ENCODE measurements around the gene TMEM232.
A peak's percentile ranks its signal among the peaks of the same experiment; 100 is the strongest.

The TMEM232 gene

DNA sequence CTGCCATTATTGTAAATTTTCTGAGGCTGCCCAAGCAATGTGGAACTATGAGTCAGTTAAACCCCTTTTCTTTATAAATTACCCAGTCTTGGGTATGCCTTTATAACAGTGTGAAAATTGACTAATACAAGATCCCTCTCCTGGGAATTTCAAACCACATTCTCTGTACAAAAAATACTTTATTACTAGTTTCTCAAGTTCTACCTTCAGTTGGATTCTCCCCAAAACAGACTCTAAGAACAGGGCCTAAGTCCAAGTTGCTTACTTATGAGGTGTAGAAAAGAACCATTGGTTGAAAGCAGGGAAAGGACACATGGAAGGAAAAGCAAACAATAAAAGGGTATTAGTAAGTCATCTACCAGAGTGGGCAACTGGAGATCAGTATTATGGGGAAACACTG is 343.2 kb downstream of the TMEM232 start:
- no peak overlapping the region for H3K4me3 Mint-ChIP-seq
- peaks cover 35% of the 10 kb centered on the region for H3K4me1 Mint-ChIP-seq
- H3K27me3 Mint-ChIP-seq (ENCODE audit: low read depth, poor library complexity) = no peaks in the 10 kb centered on the region
- no peak for DNase-seq
- H3K9me3 Mint-ChIP-seq = peaks cover 6% of the 10 kb centered on the region
- TF ChIP-seq, protein P1, sequence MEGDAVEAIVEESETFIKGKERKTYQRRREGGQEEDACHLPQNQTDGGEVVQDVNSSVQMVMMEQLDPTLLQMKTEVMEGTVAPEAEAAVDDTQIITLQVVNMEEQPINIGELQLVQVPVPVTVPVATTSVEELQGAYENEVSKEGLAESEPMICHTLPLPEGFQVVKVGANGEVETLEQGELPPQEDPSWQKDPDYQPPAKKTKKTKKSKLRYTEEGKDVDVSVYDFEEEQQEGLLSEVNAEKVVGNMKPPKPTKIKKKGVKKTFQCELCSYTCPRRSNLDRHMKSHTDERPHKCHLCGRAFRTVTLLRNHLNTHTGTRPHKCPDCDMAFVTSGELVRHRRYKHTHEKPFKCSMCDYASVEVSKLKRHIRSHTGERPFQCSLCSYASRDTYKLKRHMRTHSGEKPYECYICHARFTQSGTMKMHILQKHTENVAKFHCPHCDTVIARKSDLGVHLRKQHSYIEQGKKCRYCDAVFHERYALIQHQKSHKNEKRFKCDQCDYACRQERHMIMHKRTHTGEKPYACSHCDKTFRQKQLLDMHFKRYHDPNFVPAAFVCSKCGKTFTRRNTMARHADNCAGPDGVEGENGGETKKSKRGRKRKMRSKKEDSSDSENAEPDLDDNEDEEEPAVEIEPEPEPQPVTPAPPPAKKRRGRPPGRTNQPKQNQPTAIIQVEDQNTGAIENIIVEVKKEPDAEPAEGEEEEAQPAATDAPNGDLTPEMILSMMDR (IDR thresholded peaks at IDR 0.05) = no peak
- H3K36me3 Mint-ChIP-seq (ENCODE audit: low read depth) = no peaks in the 10 kb centered on the region
- H3K27ac Mint-ChIP-seq = no peak overlapping the region

DNA sequence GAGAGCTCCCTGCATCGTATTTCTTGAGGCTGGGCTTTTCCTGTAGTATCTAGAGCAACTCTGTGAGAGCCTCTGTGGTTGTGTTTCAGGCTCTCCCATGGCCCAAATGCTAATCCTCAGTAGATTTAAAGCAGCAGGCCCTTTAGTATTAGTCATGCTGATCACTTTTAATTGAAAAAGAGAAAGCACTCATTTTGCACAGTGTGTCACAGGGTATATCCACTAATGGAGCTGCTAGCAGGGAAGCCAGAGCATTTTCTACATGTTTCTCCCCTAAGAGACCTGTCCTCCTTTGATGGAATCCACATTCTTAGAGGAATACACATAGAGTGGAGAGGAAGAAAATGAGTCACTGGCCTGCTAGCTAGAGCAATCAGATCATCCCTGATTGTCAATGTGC is 348.5 kb downstream of the TMEM232 start:
- Mint-ChIP-seq H3K4me1 (peaks cover 36% of the 10 kb centered on the region), H3K4me3 (no peak overlapping the region), H3K36me3 (ENCODE audit: low read depth) (no peaks in the 10 kb centered on the region), H3K27ac (peak overlapping the region; percentile 90), H3K9me3 (peaks cover under 1% of the 10 kb centered on the region), H3K27me3 (ENCODE audit: low read depth, poor library complexity) (no peaks in the 10 kb centered on the region)
- TF ChIP-seq, protein P1 (IDR thresholded peaks at IDR 0.05) = no peak
- no peak for DNase-seq

DNA sequence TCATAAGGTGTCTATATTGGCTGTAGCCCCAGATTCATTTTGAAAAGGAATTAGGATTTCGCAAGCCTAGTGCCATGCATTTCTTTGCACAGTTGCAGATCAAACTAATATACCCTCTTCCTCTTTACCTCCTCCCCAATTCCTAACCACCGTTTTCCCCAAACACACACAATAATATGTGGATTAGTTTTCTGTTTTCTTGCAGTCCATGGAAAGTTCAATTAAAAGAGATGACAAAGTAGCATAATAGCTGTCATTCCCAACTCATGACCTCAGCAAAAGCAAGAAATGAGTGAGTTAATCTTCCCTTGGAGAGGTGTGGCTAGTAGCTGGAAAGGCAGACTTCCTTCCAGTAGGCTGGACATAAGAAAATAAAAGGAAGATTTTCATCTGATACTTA is 349.1 kb downstream of the TMEM232 start:
- H3K27ac Mint-ChIP-seq = peak overlapping the region; percentile 90
- DNase-seq = no peak
- no peak overlapping the region for H3K4me3 Mint-ChIP-seq

GRCh38 chr5:110376281-110376951 is 350.1 kb downstream of the TMEM232 start:
- H3K27me3 Mint-ChIP-seq (ENCODE audit: low read depth, poor library complexity) = no peaks in the 10 kb centered on the region
- peak overlapping the region; percentile 30 for H3K27ac Mint-ChIP-seq
- H3K9me3 Mint-ChIP-seq = no peaks in the 10 kb centered on the region
- H3K4me3 Mint-ChIP-seq = no peak overlapping the region
- H3K4me1 Mint-ChIP-seq = peaks cover 36% of the 10 kb centered on the region
- DNase-seq = peak; percentile 34
- TF ChIP-seq, protein P1 (IDR thresholded peaks at IDR 0.05) = no peak
- no peaks in the 10 kb centered on the region for H3K36me3 Mint-ChIP-seq (ENCODE audit: low read depth)

More for the DNA sequence above, 349.1 kb downstream of the TMEM232 start:
- TF ChIP-seq, protein P1 (IDR thresholded peaks at IDR 0.05) = no peak
- Mint-ChIP-seq H3K36me3 (ENCODE audit: low read depth) (no peaks in the 10 kb centered on the region), H3K9me3 (no peaks in the 10 kb centered on the region), H3K27me3 (ENCODE audit: low read depth, poor library complexity) (no peaks in the 10 kb centered on the region), H3K4me1 (peaks cover 36% of the 10 kb centered on the region)

- Mint-ChIP-seq H3K9me3 (peaks cover 8% of the 10 kb centered on the region), H3K36me3 (ENCODE audit: low read depth) (no peaks in the 10 kb centered on the region), H3K27me3 (ENCODE audit: low read depth, poor library complexity) (peaks cover 2% of the 10 kb centered on the region), H3K27ac (no peak overlapping the region), H3K4me1 (peaks cover 25% of the 10 kb centered on the region), H3K4me3 (no peak overlapping the region)
- TF ChIP-seq, protein P1 (IDR thresholded peaks at IDR 0.05) = no peak
- no peak for DNase-seq
Measured at GRCh38 chr5:110371725-110372041, 354.8 kb downstream of the TMEM232 start.

GRCh38 chr5:110371011-110371724 is 355.3 kb downstream of the TMEM232 start:
- TF ChIP-seq, protein P1 (IDR thresholded peaks at IDR 0.05) = no peak
- H3K4me1 Mint-ChIP-seq = peaks cover 21% of the 10 kb centered on the region
- H3K27ac Mint-ChIP-seq = no peak overlapping the region
- H3K4me3 Mint-ChIP-seq = no peak overlapping the region
- peaks cover 3% of the 10 kb centered on the region for H3K27me3 Mint-ChIP-seq (ENCODE audit: low read depth, poor library complexity)
- H3K9me3 Mint-ChIP-seq = peaks cover 8% of the 10 kb centered on the region
- H3K36me3 Mint-ChIP-seq (ENCODE audit: low read depth) = no peaks in the 10 kb centered on the region
- no peak for DNase-seq

All from nephron progenitor cell (in vitro differentiated cells).